HG02973 (cell line): ENCODE results near the gene KAZN.

Experiments used
- ATAC-seq: cut with Tn5 transposase; IDR thresholded peaks from one replicate; pipeline ENCODE4 v1.9.1; 2021; ENCODE audit warnings: moderate library complexity; ENCODE audit not compliant: unreplicated experiment

The KAZN gene

GRCh38 chr1:14897997-14898645, 299.6 kb downstream of the KAZN start:
- no peak for ATAC-seq

GRCh38 chr1:14899686-14900085, 301.2 kb downstream of the KAZN start:
- no peak for ATAC-seq

- no peak for ATAC-seq
Observed at GRCh38 chr1:14901371-14901954, 303.0 kb downstream of the KAZN start.

GRCh38 chr1:14903922-14904321, 305.4 kb downstream of the KAZN start:
- no peak for ATAC-seq

GRCh38 chr1:14906665-14907064, 308.2 kb downstream of the KAZN start:
- no peak for ATAC-seq

GRCh38 chr1:14907416-14907815, 308.9 kb downstream of the KAZN start:
- no peak for ATAC-seq

- no peak for ATAC-seq
Observed at GRCh38 chr1:14909273-14909672, 310.8 kb downstream of the KAZN start.

- ATAC-seq: no peak
Observed at GRCh38 chr1:14909920-14910460, 311.5 kb downstream of the KAZN start.

- ATAC-seq: no peak
Observed at GRCh38 chr1:14910984-14911721, 312.7 kb downstream of the KAZN start.

- no peak for ATAC-seq
Observed at GRCh38 chr1:14912839-14913481, 314.5 kb downstream of the KAZN start.

- ATAC-seq: no peak
Observed at GRCh38 chr1:14913482-14914177, 315.1 kb downstream of the KAZN start.

GRCh38 chr1:14914351-14914988, 316.0 kb downstream of the KAZN start:
- ATAC-seq: no peak

- no peak for ATAC-seq
Observed at GRCh38 chr1:14915356-14916054, 317.0 kb downstream of the KAZN start.

- no peak for ATAC-seq
Observed at GRCh38 chr1:14919289-14919688, 320.8 kb downstream of the KAZN start.

- no peak for ATAC-seq
Observed at GRCh38 chr1:14919751-14920150, 321.3 kb downstream of the KAZN start.

GRCh38 chr1:14921057-14921456, 322.6 kb downstream of the KAZN start:
- no peak for ATAC-seq

- no peak for ATAC-seq
Observed at GRCh38 chr1:14922942-14923726, 324.6 kb downstream of the KAZN start.

- ATAC-seq: no peak
Observed at GRCh38 chr1:14923727-14924452, 325.4 kb downstream of the KAZN start.
